SW 1271 (cell line): Measurements from ENCODE around the gene SASH3.

Experiments used
- DNase-seq, 2 experiments: peaks; one replicate each; lab custom pipeline; 2025; lab: John Stamatoyannopoulos, UW

Gene SASH3

GRCh38 chrX:129759576-129760061 lies 20.1 kb upstream of the SASH3 start:
- no peak for DNase-seq

GRCh38 chrX:129760155-129760554 lies 19.6 kb upstream of the SASH3 start:
- no peak for DNase-seq

- no peak for DNase-seq
Observed at GRCh38 chrX:129760981-129761380, 18.8 kb upstream of the SASH3 start.

GRCh38 chrX:129761596-129761995 lies 18.2 kb upstream of the SASH3 start:
- DNase-seq = no peak

- no peak for DNase-seq
Observed at GRCh38 chrX:129762448-129762847, 17.3 kb upstream of the SASH3 start.

GRCh38 chrX:129763666-129764065 lies 16.1 kb upstream of the SASH3 start:
- DNase-seq = no peak

GRCh38 chrX:129768186-129768585 lies 11.6 kb upstream of the SASH3 start:
- no peak for DNase-seq

- no peak for DNase-seq
Observed at GRCh38 chrX:129768586-129769466, 10.9 kb upstream of the SASH3 start.

GRCh38 chrX:129769467-129770154 lies 10.1 kb upstream of the SASH3 start:
- no peak for DNase-seq

GRCh38 chrX:129771266-129771995 lies 8.3 kb upstream of the SASH3 start:
- no peak for DNase-seq

- no peak for DNase-seq
Observed at GRCh38 chrX:129772796-129773431, 6.8 kb upstream of the SASH3 start.

GRCh38 chrX:129773649-129774458 lies 5.9 kb upstream of the SASH3 start:
- no peak for DNase-seq

GRCh38 chrX:129777218-129778030 lies 2.3 kb upstream of the SASH3 start:
- DNase-seq = no peak

GRCh38 chrX:129779086-129779672 lies 570 bp upstream of the SASH3 start:
- DNase-seq = no peak

- no peak for DNase-seq
Observed at GRCh38 chrX:129780441-129781105, 824 bp downstream of the SASH3 start.

GRCh38 chrX:129781134-129781672 lies 1.5 kb downstream of the SASH3 start:
- DNase-seq = no peak

GRCh38 chrX:129781680-129782495 lies 2.1 kb downstream of the SASH3 start:
- no peak for DNase-seq

- DNase-seq = no peak
Observed at GRCh38 chrX:129782706-129783105, 3.0 kb downstream of the SASH3 start.
